Naive B cell (primary cell): ENCODE measurements around the gene KCNJ1. TPM values are rescaled to one million over a fixed set of nuclear protein-coding genes. Genes with fewer than 3 reads are reported as not detected.
A peak's percentile ranks its signal among the peaks of the same experiment; 100 is the strongest.

Experiments
- ATAC-seq, 2 donors: fragments of 150-1000 bp; cut with Tn5 transposase; 2 replicates each; pipeline ENCODE4 v1.10.0; 2021; ENCODE audit warnings: low read depth in 2 of 2, mild to moderate bottlenecking in 2 of 2, moderate library complexity in 2 of 2
- DNase-seq: peaks from one replicate; pipeline ENCODE4 v3.0.0; 2022
- H3K27ac Mint-ChIP-seq, 6 donors: one replicate each; pipeline ENCODE4 v1.8.0; 2020 to 2022; ENCODE audit warnings: mild to moderate bottlenecking in 6 of 6, mixed read lengths in 6 of 6, moderate library complexity in 5 of 6, inconsistent platforms in 2 of 6
- H3K27me3 Mint-ChIP-seq, 3 donors: one replicate each; pipeline ENCODE4 v1.8.0; 2021 to 2022; ENCODE audit warnings: mixed read lengths in 3 of 3, mild to moderate bottlenecking in 1 of 3
- H3K36me3 Mint-ChIP-seq, 2 donors: one replicate each; pipeline ENCODE4 v1.8.0; 2020 to 2022; ENCODE audit warnings: mixed read lengths in 2 of 2, inconsistent platforms in 1 of 2, mild to moderate bottlenecking in 1 of 2
- H3K4me1 Mint-ChIP-seq, 3 donors: one replicate each; pipeline ENCODE4 v1.8.0; 2020 to 2022; ENCODE audit warnings: mixed read lengths in 3 of 3, inconsistent platforms in 1 of 3, mild to moderate bottlenecking in 1 of 3, moderate library complexity in 1 of 3
- H3K4me3 Mint-ChIP-seq, 8 donors: one replicate each; pipeline ENCODE4 v1.8.0; 2020 to 2022; ENCODE audit warnings: mild to moderate bottlenecking in 8 of 8, mixed read lengths in 8 of 8, moderate library complexity in 8 of 8, inconsistent platforms in 2 of 8
- H3K9me3 Mint-ChIP-seq, 7 donors: one replicate each; pipeline ENCODE4 v1.8.0; 2020 to 2022; ENCODE audit warnings: mixed read lengths in 7 of 7, mild to moderate bottlenecking in 5 of 7, inconsistent platforms in 2 of 7, moderate library complexity in 1 of 7
- polyA plus RNA-seq, 6 donors: library from polyadenylated mRNA; unstranded; fragments of 300-500 nt; fragmentation: Illumina TruSeq; gene quantifications; one replicate each; pipeline ENCODE4 v1.2.3, GENCODE V29; 2021; ENCODE audit warnings: low read depth in 6 of 6

KCNJ1 gene
- polyA plus RNA-seq, 6 donors from 2014 or later = 0.18 to 0.64 (median 0.20) TPM; not detected in 3

DNA sequence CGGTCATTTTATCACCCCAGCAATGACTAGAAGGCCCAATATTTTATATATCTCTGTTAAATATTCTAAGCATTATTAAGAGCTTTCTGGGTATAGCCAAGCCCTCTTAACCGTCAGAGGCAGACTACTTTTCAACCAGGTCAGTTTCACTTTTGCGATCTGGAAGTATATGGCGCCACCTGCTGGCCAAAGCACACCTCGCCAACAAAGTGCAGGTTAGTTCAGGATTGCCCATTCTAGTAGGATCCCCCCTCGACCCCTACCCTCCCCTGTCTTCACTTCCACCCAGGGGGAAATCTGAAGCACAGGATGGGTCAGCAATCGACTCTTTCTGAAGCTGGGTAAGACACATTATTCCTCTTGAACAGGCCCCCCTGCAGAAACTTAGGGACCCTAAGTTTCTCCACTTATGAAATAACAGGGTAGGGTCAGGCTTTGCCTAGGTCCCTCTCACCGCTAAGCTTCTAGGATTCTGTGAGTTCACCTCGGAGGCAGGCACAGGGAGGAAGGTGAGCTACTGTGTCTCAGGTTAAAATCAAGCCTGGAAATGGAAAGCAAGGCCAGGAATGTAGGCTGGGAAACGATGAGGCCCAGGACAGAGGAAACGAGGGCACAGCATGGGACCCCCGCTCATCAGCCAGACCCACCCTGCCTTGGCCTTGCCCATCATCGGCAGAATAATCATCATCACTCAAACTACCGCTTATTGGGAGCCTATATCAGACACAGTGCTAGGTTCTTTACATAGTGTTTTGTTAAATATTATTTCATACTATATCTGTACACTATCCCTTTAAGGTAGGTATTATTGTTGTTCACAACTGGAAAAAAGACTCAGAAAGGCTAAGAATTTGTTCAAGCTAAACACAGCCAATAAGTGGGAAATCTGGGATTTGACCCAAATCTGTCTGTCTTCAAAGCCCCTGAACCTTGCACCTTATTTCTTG, 35.6 kb downstream of the KCNJ1 start:
- Mint-ChIP-seq H3K4me1 (peaks cover 63 to 86% (median 80%) of the 10 kb centered on the region in 3 donors), H3K27me3 (no peaks in the 10 kb centered on the region), H3K4me3 (peak overlapping the region in 7 of 8 donors; percentile 61 to 85 (median 80)), H3K36me3 (peaks cover 5% of the 10 kb centered on the region in 2 donors), H3K27ac (peak overlapping the region; percentile 80 to 98 (median 96)), H3K9me3 (peaks cover 0 to 5% (median 3%) of the 10 kb centered on the region in 7 donors)
- peak; percentile 77 for DNase-seq
- peak; percentile 86 to 89 for ATAC-seq

DNA sequence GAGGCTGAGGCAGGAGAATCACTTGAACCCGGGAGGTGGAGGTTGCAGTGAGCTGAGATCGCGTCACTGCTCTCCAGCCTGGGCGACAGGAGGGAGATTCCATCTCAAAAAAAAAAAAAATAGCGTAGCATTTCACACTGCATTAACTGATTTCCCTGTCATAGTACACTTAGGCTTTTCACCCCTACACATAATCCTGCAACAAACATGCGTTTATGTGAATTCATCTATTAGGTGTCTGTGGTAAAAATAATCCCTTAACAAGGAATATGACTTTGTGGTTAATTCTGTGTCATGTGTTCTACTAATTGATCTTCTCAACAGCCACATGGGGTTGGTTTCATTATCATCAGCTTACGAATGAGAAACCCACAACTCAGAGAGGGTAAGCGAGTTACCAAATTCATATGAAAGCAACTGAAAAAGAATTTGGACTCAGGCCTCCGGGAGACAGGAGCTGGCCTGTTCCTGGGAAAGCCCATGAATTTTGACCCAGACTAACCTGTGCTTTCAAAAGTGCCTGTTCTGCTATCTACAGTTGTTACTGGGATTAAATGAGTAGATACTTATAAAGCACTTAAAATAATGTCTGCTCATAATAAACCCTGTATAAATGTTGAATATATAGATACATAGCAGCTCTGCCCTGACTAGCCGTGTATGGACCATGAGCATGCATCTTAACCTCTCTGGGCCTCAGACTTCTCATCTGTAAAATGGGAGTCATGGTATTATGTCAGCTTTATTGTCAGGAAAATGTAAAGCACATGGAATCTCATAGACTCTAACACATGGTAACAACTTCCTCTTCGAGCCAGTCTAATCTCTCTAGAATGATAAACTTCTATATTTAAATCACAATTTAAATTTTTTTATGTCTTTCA, 36.6 kb downstream of the KCNJ1 start:
- no peak for DNase-seq
- ATAC-seq = peak; percentile 61 to 70
- H3K9me3 Mint-ChIP-seq = no peaks in the 10 kb centered on the region
- H3K36me3 Mint-ChIP-seq = no peaks in the 10 kb centered on the region
- H3K27me3 Mint-ChIP-seq = no peaks in the 10 kb centered on the region
- peaks cover 54 to 82% (median 75%) of the 10 kb centered on the region in 3 donors for H3K4me1 Mint-ChIP-seq
- peak overlapping the region in 7 of 8 donors; percentile 59 to 84 (median 78) for H3K4me3 Mint-ChIP-seq
- H3K27ac Mint-ChIP-seq = peak overlapping the region; percentile 80 to 97 (median 94)

DNA sequence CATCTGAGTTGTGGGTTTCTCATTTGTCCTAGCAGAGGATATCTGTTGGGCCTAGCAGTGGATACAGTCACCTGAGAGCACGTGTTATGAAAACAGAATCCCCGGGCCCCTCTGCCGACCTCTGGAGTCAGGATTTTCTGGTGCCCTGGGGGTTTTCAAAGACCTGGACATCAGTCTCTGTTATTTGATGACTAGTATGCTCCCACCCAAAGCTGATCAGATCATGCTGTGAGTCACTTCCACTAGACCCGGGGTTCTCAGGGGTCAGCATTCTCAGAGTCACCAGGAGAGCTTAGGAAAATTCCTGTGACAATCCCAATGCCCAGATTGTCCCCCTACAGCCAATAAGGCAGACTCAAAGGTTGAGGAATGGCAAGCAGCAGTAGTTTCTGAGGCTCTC, 38.7 kb downstream of the KCNJ1 start:
- Mint-ChIP-seq H3K27ac (no peak overlapping the region), H3K27me3 (no peaks in the 10 kb centered on the region), H3K4me3 (peak overlapping the region in 1 of 8 donors; percentile 4), H3K36me3 (peaks cover 0 to 5% of the 10 kb centered on the region in 2 donors), H3K4me1 (peaks cover 43 to 64% (median 61%) of the 10 kb centered on the region in 3 donors), H3K9me3 (peaks cover 0 to 2% (median 0%) of the 10 kb centered on the region in 7 donors)
- ATAC-seq = no peak
- no peak for DNase-seq

DNA sequence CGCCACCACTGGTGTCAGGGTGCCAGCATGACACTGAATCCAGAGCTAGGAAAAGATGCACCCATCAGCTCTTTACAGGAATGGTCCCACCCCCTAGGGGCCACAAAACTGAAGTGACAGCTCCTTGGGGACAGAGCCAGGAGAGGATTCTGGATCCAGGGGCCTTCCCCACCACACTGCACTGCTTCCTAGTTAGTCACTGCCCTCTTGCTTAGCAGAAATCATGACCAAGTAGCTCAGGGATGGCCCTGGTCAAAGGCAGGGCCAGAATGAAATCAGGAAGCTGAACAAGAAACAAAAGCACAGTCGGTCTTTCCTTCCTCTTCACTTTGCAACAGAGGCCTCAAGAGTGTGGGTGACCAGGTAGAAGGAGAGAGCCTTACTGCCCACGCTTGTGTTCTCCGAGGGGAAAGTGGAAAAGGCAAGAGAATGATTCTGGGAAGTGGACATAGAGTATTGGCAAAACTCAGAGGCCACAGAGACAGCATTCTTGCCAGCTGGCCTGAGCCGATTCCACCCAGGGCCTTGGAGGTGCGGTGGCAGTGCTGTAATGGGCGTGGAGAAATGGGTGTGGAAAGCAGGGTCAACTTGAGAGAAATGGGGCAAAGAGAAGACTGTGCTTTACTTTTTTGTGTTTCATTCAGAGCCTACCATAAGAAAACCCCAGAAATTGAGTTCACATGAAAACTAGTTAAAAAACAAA, 39.8 kb downstream of the KCNJ1 start:
- Mint-ChIP-seq H3K4me3 (peak overlapping the region in 1 of 8 donors; percentile 4), H3K9me3 (peaks cover 0 to 2% (median 0%) of the 10 kb centered on the region in 7 donors), H3K36me3 (peaks cover 0 to 7% of the 10 kb centered on the region in 2 donors), H3K27ac (peak overlapping the region in 5 of 6 donors; percentile 9 to 90 (median 86)), H3K27me3 (no peaks in the 10 kb centered on the region), H3K4me1 (peaks cover 36 to 55% (median 52%) of the 10 kb centered on the region in 3 donors)
- ATAC-seq = no peak
- DNase-seq = no peak

DNA sequence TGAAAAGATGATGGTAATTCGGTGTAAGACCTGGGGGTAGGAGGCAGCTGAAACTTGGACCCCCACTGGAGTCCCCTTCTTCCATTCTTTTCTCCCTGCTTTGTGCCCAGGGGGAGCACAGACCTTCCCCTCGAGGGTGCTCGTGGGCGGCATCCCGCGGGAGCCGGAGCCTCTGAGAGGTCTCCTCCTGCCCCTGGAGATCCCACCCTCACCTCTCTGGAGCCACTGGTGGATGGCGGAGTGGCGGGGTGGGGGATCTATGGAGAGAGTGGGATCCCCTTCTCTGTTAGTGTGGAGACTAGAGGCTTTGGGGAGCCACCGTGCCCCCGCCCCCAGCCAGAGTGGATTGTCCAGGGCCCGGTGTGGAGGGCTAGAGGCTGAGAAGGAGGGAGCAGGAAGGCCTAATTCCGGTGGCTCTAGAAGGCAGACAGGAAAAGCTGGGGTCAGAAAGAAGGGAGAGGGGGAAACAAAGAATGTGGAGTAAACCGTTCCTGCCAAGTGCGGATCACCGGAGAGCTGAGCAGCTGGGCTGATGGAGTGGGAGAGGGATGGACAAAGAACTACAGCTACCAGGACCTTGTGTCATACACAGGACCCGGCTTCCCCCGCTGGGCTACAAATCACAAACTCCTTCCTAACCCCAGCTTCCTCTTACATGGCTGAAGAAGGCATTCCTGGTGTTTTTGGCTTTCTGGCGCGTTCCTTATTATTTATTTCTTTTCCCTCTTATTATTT, 41.9 kb downstream of the KCNJ1 start:
- Mint-ChIP-seq H3K4me1 (peaks cover 29 to 34% (median 34%) of the 10 kb centered on the region in 3 donors), H3K27me3 (no peaks in the 10 kb centered on the region), H3K9me3 (peaks cover 0 to 2% (median 0%) of the 10 kb centered on the region in 7 donors), H3K4me3 (peak overlapping the region in 4 of 8 donors; percentile 6 to 46 (median 26)), H3K27ac (peak overlapping the region in 5 of 6 donors; percentile 5 to 77 (median 20)), H3K36me3 (peaks cover 0 to 16% of the 10 kb centered on the region in 2 donors)
- DNase-seq (no peak), ATAC-seq (no peak)

DNA sequence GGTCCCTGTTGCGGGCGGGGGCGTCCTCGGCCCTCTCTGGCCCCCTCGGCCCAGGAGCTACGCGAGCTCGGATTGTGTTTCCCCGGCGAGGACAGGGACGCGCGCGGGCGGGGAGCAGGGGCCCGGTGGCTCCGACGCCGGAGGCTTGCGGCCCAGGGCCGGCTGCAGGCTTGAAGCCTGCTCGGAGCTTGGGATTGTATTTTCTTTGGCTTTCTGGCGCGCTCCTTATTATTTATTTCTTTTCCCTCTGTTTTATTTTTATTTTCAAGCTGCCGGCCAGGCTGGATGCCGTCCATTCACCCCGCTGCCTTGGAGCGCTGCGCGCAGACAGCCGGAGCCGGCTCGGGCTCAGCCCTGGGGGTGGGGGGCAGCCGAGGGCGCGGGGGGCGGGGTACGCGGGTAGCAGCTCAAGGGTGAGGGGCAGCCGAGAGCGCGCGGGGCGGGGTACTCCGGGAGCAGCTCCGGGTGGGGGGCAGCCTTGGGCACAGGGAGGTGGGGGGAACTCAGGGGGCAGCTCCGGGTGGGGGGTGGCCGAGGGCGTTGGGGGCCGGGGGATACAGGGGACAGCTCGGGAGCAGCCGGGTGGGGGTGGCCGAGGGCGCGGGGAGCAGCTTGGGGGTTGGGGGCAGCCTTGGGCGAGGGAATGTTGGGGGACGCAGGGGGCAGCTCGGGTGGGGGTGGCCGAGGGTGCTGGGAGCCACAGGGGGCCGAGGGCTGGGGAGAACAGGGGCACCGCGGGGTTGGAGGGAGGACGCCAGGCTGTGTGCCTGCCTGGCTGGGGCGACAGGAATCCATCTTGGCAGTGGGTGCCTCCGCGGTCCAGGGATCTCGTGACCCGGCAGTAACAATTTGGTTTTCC, 42.7 kb downstream of the KCNJ1 start:
- Mint-ChIP-seq H3K9me3 (peaks cover 0 to 2% (median 0%) of the 10 kb centered on the region in 7 donors), H3K4me1 (peaks cover 27 to 29% (median 28%) of the 10 kb centered on the region in 3 donors), H3K4me3 (peak overlapping the region in 6 of 8 donors; percentile 10 to 70 (median 54)), H3K27me3 (no peaks in the 10 kb centered on the region), H3K27ac (peak overlapping the region in 1 of 6 donors; percentile 62), H3K36me3 (peaks cover 5 to 24% of the 10 kb centered on the region in 2 donors)
- ATAC-seq (no peak), DNase-seq (no peak)

DNA sequence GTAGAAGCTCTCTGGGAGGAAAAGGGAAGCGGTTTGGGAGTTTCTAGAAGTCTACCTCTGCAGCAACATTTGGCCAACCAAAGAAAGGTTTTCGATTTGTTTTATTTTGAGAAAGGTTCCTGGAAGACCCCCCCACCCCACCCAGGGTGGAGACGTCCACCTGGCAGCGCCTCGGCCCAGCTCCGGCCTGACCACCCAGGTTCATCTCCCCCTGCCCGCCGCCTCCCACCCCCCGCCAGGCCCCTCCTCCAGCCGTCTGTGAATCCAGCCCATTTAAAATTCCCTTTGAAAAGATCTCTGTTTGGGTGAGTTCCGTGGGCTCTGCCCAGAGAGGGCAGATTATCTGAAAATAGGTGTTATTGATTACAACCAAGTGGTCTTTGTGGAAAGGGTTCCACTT, 43.3 kb downstream of the KCNJ1 start:
- Mint-ChIP-seq H3K27me3 (no peaks in the 10 kb centered on the region), H3K9me3 (peaks cover 0 to 2% (median 0%) of the 10 kb centered on the region in 7 donors), H3K36me3 (peaks cover 5 to 27% of the 10 kb centered on the region in 2 donors), H3K4me3 (peak overlapping the region in 6 of 8 donors; percentile 53 to 89 (median 70)), H3K4me1 (peaks cover 24 to 34% (median 28%) of the 10 kb centered on the region in 3 donors), H3K27ac (peak overlapping the region in 2 of 6 donors; percentile 62 to 68)
- no peak for DNase-seq
- no peak for ATAC-seq

DNA sequence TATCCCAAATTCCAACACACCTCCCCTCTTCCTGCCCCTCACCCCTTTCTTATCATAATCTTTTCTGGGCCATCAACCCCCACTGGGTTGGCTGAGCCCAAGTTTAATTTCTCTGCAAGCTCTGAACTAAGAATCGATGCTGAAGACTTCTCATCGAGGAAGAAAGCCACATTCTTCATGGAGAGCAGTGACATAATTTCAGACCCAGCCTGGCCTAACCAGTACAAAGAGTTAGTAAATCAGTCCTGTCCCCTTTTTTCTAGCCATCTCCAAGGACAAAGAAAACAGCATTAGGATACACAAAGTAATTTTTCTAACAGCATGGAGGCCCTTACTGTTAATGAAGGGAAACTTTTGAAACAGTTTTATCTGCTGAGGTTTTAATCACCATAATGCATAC, 45.0 kb downstream of the KCNJ1 start:
- peak overlapping the region in 3 of 6 donors; percentile 36 to 75 (median 64) for H3K27ac Mint-ChIP-seq
- peaks cover 17 to 28% (median 20%) of the 10 kb centered on the region in 3 donors for H3K4me1 Mint-ChIP-seq
- ATAC-seq = no peak
- DNase-seq = no peak
- peaks cover 10 to 27% of the 10 kb centered on the region in 2 donors for H3K36me3 Mint-ChIP-seq
- no peak overlapping the region for H3K4me3 Mint-ChIP-seq
- H3K27me3 Mint-ChIP-seq = no peaks in the 10 kb centered on the region
- H3K9me3 Mint-ChIP-seq = peaks cover 0 to 2% (median 0%) of the 10 kb centered on the region in 7 donors

DNA sequence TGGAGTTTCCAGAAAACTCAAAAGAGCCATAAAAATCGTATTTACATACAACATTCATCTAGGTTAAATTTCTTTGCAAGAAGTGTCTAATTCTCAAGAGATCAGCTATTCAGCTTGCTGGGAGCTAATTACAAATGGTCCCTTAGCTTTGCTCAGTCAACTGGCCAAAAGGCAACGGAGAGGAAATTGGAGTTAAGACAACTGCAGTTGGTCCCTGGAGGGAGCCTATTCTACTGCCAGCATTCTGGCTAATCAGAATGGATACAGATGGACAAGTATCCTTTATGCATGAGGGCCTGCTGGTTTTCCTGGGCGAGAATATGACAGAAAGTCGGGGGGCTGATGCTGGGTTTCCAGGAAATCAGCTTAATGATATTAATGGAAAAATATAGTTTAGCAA, 45.5 kb downstream of the KCNJ1 start:
- Mint-ChIP-seq H3K4me3 (no peak overlapping the region), H3K4me1 (peaks cover 14 to 25% (median 14%) of the 10 kb centered on the region in 3 donors), H3K9me3 (peaks cover 0 to 2% (median 0%) of the 10 kb centered on the region in 7 donors), H3K27me3 (no peaks in the 10 kb centered on the region), H3K36me3 (peaks cover 15 to 27% of the 10 kb centered on the region in 2 donors), H3K27ac (peak overlapping the region in 2 of 6 donors; percentile 44 to 75)
- ATAC-seq = no peak
- no peak for DNase-seq

DNA sequence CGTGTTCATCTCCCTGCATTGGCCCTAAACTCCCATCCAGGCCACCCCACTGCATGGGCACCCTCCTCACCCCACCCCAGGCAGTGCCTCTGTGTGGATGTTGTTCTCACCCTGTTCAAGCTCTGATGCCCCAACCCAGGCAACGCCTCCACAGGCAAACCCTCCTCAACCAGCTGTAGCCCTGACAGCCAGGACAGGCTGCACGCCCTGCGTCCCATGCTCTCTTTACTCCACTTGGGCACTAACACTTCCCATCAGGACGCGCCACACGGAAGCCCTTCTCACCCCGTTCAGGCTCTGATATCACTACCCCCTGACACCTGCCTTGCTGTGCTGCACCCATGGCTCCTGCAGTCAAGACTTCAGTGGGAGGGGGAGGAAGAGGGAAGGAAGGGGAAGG, 47.9 kb downstream of the KCNJ1 start:
- peak overlapping the region in 2 of 6 donors; percentile 13 to 86 for H3K27ac Mint-ChIP-seq
- H3K27me3 Mint-ChIP-seq = no peaks in the 10 kb centered on the region
- DNase-seq (no peak), ATAC-seq (no peak)
- H3K36me3 Mint-ChIP-seq = peaks cover 15 to 27% of the 10 kb centered on the region in 2 donors
- no peak overlapping the region for H3K4me3 Mint-ChIP-seq
- peaks cover 8 to 25% (median 10%) of the 10 kb centered on the region in 3 donors for H3K4me1 Mint-ChIP-seq
- H3K9me3 Mint-ChIP-seq = peaks cover 0 to 2% (median 0%) of the 10 kb centered on the region in 7 donors
